CD4-positive, CD25-positive, alpha-beta regulatory T cell (primary cell): ENCODE results near the gene TRMT10C. TPM values are rescaled to one million over a fixed set of nuclear protein-coding genes. Genes with fewer than 3 reads are reported as not detected.

Experiments used
- ATAC-seq, 2 donors: fragments of 150-1000 bp; cut with Tn5 transposase; one replicate each; pipeline ENCODE4 v1.10.0; 2021; ENCODE audit warnings: low read depth in 2 of 2, moderate number of reproducible peaks in 2 of 2, moderate library complexity in 1 of 2
- DNase-seq, 3 donors: peaks; one replicate each; pipeline versions ENCODE4 v3.0.0 to v3.0.0-alpha.2; 2012 to 2022; ENCODE audit warnings: mixed read lengths in 1 of 3
- H3K27ac ChIP-seq: one replicate; pipeline ENCODE4 v1.7.0; 2013; ENCODE audit warnings: mild to moderate bottlenecking, low read length; ENCODE audit not compliant: insufficient read depth, poor library complexity, severe bottlenecking
- H3K27me3 ChIP-seq: one replicate; pipeline ENCODE4 v1.7.0; 2013; ENCODE audit warnings: low read length; ENCODE audit not compliant: control insufficient read depth, insufficient read depth
- H3K36me3 ChIP-seq: one replicate; pipeline ENCODE4 v1.7.0; 2013; ENCODE audit warnings: mild to moderate bottlenecking, low read length, moderate library complexity; ENCODE audit not compliant: control insufficient read depth, insufficient read depth
- H3K4me1 ChIP-seq: 2 replicates; pipeline ENCODE4 v1.7.0; 2013; ENCODE audit warnings: mild to moderate bottlenecking, low read length; ENCODE audit not compliant: insufficient read depth, control insufficient read depth, poor library complexity, severe bottlenecking
- H3K4me3 ChIP-seq: one replicate; pipeline ENCODE4 v1.7.0; 2013; ENCODE audit warnings: low read depth, mild to moderate bottlenecking, low read length, moderate library complexity
- H3K9me3 ChIP-seq, 2 experiments: 1 replicate in 1 of 2; 2 replicates in 1 of 2; pipeline ENCODE4 v1.7.0; 2013; ENCODE audit warnings: low read length in 2 of 2, mild to moderate bottlenecking in 1 of 2, moderate library complexity in 1 of 2; ENCODE audit not compliant: control insufficient read depth in 2 of 2
- H3K27ac Mint-ChIP-seq, 3 donors: one replicate each; pipeline ENCODE4 v1.8.0; 2020 to 2022; ENCODE audit warnings: mild to moderate bottlenecking in 3 of 3, mixed read lengths in 3 of 3, moderate library complexity in 2 of 3
- H3K27me3 Mint-ChIP-seq: one replicate; pipeline ENCODE4 v1.8.0; 2022; ENCODE audit warnings: mild to moderate bottlenecking, mixed read lengths
- H3K36me3 Mint-ChIP-seq: one replicate; pipeline ENCODE4 v1.8.0; 2020; ENCODE audit warnings: mixed read lengths
- H3K4me1 Mint-ChIP-seq, 4 donors: one replicate each; pipeline ENCODE4 v1.8.0; 2020 to 2022; ENCODE audit warnings: mixed read lengths in 4 of 4, mild to moderate bottlenecking in 1 of 4
- H3K4me3 Mint-ChIP-seq, 4 donors: one replicate each; pipeline ENCODE4 v1.8.0; 2020 to 2022; ENCODE audit warnings: mild to moderate bottlenecking in 4 of 4, mixed read lengths in 4 of 4, moderate library complexity in 3 of 4
- H3K9me3 Mint-ChIP-seq, 7 donors: one replicate each; pipeline ENCODE4 v1.8.0; 2020 to 2022; ENCODE audit warnings: mixed read lengths in 7 of 7, mild to moderate bottlenecking in 3 of 7, moderate library complexity in 2 of 7
- polyA plus RNA-seq, 4 donors: library from polyadenylated mRNA; unstranded; fragments of 300-500 nt; fragmentation: Illumina TruSeq; gene quantifications; one replicate each; pipeline ENCODE4 v1.2.3, GENCODE V29; 2021
- total RNA-seq: library from RNA; stranded (reverse); gene quantifications from one replicate; pipeline ENCODE4 v1.2.3, GENCODE V29; 2022

TRMT10C gene
- total and polyA plus RNA-seq, 5 donors from 2014 or later, result 29.4 to 47.0 (median 42.0) TPM

GRCh38 chr3:101521211-101521701 is 40.4 kb upstream of the TRMT10C start:
- H3K36me3 ChIP-seq, result no peaks in the 10 kb centered on the region
- Mint-ChIP-seq H3K4me3 (peak overlapping the region; percentile 16 to 60 (median 51)), H3K27me3 (no peaks in the 10 kb centered on the region), H3K36me3 (no peaks in the 10 kb centered on the region), H3K27ac (peak overlapping the region; percentile 81 to 98 (median 84)), H3K9me3 (peaks cover 0 to 5% (median 0%) of the 10 kb centered on the region in 7 donors), H3K4me1 (peaks cover 27 to 55% (median 33%) of the 10 kb centered on the region in 4 donors)
- H3K4me1 ChIP-seq, result peaks cover 48% of the 10 kb centered on the region
- H3K9me3 ChIP-seq, result no peaks in the 10 kb centered on the region
- peak overlapping the region; percentile 50 for H3K27ac ChIP-seq
- peak; percentile 2 to 55 (median 46) for DNase-seq
- ATAC-seq, result peak in 1 of 2 donors; percentile 13
- no peaks in the 10 kb centered on the region for H3K27me3 ChIP-seq
- peak overlapping the region; percentile 52 for H3K4me3 ChIP-seq

- H3K4me1 ChIP-seq, result peaks cover 25% of the 10 kb centered on the region
- H3K27me3 ChIP-seq, result no peaks in the 10 kb centered on the region
- DNase-seq (no peak), ATAC-seq (no peak)
- H3K4me3 Mint-ChIP-seq, result no peak overlapping the region
- H3K27ac ChIP-seq, result no peak overlapping the region
- H3K9me3 Mint-ChIP-seq, result peaks cover 0 to 4% (median 3%) of the 10 kb centered on the region in 7 donors
- H3K4me1 Mint-ChIP-seq, result peaks cover 7 to 43% (median 29%) of the 10 kb centered on the region in 4 donors
- no peak overlapping the region for H3K4me3 ChIP-seq
- no peaks in the 10 kb centered on the region for H3K27me3 Mint-ChIP-seq
- H3K36me3 ChIP-seq, result no peaks in the 10 kb centered on the region
- no peak overlapping the region for H3K27ac Mint-ChIP-seq
- H3K36me3 Mint-ChIP-seq, result no peaks in the 10 kb centered on the region
- no peaks in the 10 kb centered on the region for H3K9me3 ChIP-seq
Measured at GRCh38 chr3:101527441-101527840, 34.2 kb upstream of the TRMT10C start.

- Mint-ChIP-seq H3K9me3 (peaks cover 0 to 4% (median 3%) of the 10 kb centered on the region in 7 donors), H3K36me3 (no peaks in the 10 kb centered on the region), H3K27me3 (no peaks in the 10 kb centered on the region), H3K4me1 (peaks cover 7 to 41% (median 29%) of the 10 kb centered on the region in 4 donors), H3K27ac (no peak overlapping the region), H3K4me3 (no peak overlapping the region)
- Histone ChIP-seq H3K4me3 (no peak overlapping the region), H3K4me1 (peaks cover 25% of the 10 kb centered on the region), H3K27ac (no peak overlapping the region), H3K9me3 (no peaks in the 10 kb centered on the region), H3K36me3 (no peaks in the 10 kb centered on the region), H3K27me3 (no peaks in the 10 kb centered on the region)
- DNase-seq (no peak), ATAC-seq (no peak)
Measured at GRCh38 chr3:101527906-101528305, 33.8 kb upstream of the TRMT10C start.

GRCh38 chr3:101529816-101530685 is 31.6 kb upstream of the TRMT10C start:
- H3K4me1 Mint-ChIP-seq, result peaks cover 7 to 39% (median 31%) of the 10 kb centered on the region in 4 donors
- ATAC-seq (peak; percentile 9 to 45), DNase-seq (no peak)
- Histone ChIP-seq H3K4me3 (peak overlapping the region; percentile 5), H3K36me3 (no peaks in the 10 kb centered on the region), H3K27ac (peak overlapping the region; percentile 59), H3K4me1 (peaks cover 25% of the 10 kb centered on the region), H3K27me3 (no peaks in the 10 kb centered on the region), H3K9me3 (no peaks in the 10 kb centered on the region)
- H3K9me3 Mint-ChIP-seq, result peaks cover 0 to 4% (median 3%) of the 10 kb centered on the region in 7 donors
- H3K36me3 Mint-ChIP-seq, result no peaks in the 10 kb centered on the region
- peak overlapping the region; percentile 3 to 66 (median 9) for H3K4me3 Mint-ChIP-seq
- H3K27me3 Mint-ChIP-seq, result no peaks in the 10 kb centered on the region
- H3K27ac Mint-ChIP-seq, result peak overlapping the region; percentile 92 to 97 (median 92)

- Mint-ChIP-seq H3K4me3 (peak overlapping the region; percentile 3 to 66 (median 9)), H3K36me3 (no peaks in the 10 kb centered on the region), H3K27ac (peak overlapping the region; percentile 92 to 97 (median 92)), H3K9me3 (peaks cover 0 to 4% (median 3%) of the 10 kb centered on the region in 7 donors), H3K4me1 (peaks cover 7 to 39% (median 31%) of the 10 kb centered on the region in 4 donors), H3K27me3 (no peaks in the 10 kb centered on the region)
- Histone ChIP-seq H3K4me1 (peaks cover 25% of the 10 kb centered on the region), H3K27ac (peak overlapping the region; percentile 59), H3K4me3 (peak overlapping the region; percentile 5), H3K9me3 (no peaks in the 10 kb centered on the region), H3K36me3 (no peaks in the 10 kb centered on the region), H3K27me3 (no peaks in the 10 kb centered on the region)
- ATAC-seq (peak; percentile 67 to 76), DNase-seq (peak in 2 of 3 donors; percentile 39 to 46)
Measured at GRCh38 chr3:101530686-101531047, 31.0 kb upstream of the TRMT10C start.

GRCh38 chr3:101531473-101532086 is 30.1 kb upstream of the TRMT10C start:
- Mint-ChIP-seq H3K4me3 (peak overlapping the region in 3 of 4 donors; percentile 7 to 43 (median 11)), H3K27me3 (no peaks in the 10 kb centered on the region), H3K36me3 (peaks cover 4% of the 10 kb centered on the region), H3K9me3 (peaks cover 0 to 4% (median 3%) of the 10 kb centered on the region in 7 donors), H3K4me1 (peaks cover 7 to 39% (median 31%) of the 10 kb centered on the region in 4 donors), H3K27ac (peak overlapping the region; percentile 92 to 97 (median 92))
- DNase-seq (peak in 1 of 3 donors; percentile 25), ATAC-seq (peak; percentile 32 to 41)
- Histone ChIP-seq H3K9me3 (no peaks in the 10 kb centered on the region), H3K4me1 (peaks cover 25% of the 10 kb centered on the region), H3K36me3 (no peaks in the 10 kb centered on the region), H3K4me3 (no peak overlapping the region), H3K27ac (peak overlapping the region; percentile 59), H3K27me3 (no peaks in the 10 kb centered on the region)

- Histone ChIP-seq H3K27ac (no peak overlapping the region), H3K9me3 (no peaks in the 10 kb centered on the region), H3K4me3 (no peak overlapping the region), H3K4me1 (peaks cover 25% of the 10 kb centered on the region), H3K36me3 (no peaks in the 10 kb centered on the region), H3K27me3 (no peaks in the 10 kb centered on the region)
- Mint-ChIP-seq H3K9me3 (peaks cover 0 to 4% (median 0%) of the 10 kb centered on the region in 7 donors), H3K4me1 (peaks cover 7 to 39% (median 30%) of the 10 kb centered on the region in 4 donors), H3K27me3 (no peaks in the 10 kb centered on the region), H3K27ac (peak overlapping the region in 1 of 3 donors; percentile 95), H3K4me3 (no peak overlapping the region), H3K36me3 (peaks cover 4% of the 10 kb centered on the region)
- no peak for ATAC-seq
- no peak for DNase-seq
Measured at GRCh38 chr3:101532783-101533602, 28.7 kb upstream of the TRMT10C start.
